ENCODE measurements around the gene SQOR.

- TF ChIP-seq, protein P1, sequence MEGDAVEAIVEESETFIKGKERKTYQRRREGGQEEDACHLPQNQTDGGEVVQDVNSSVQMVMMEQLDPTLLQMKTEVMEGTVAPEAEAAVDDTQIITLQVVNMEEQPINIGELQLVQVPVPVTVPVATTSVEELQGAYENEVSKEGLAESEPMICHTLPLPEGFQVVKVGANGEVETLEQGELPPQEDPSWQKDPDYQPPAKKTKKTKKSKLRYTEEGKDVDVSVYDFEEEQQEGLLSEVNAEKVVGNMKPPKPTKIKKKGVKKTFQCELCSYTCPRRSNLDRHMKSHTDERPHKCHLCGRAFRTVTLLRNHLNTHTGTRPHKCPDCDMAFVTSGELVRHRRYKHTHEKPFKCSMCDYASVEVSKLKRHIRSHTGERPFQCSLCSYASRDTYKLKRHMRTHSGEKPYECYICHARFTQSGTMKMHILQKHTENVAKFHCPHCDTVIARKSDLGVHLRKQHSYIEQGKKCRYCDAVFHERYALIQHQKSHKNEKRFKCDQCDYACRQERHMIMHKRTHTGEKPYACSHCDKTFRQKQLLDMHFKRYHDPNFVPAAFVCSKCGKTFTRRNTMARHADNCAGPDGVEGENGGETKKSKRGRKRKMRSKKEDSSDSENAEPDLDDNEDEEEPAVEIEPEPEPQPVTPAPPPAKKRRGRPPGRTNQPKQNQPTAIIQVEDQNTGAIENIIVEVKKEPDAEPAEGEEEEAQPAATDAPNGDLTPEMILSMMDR (IDR thresholded peaks at IDR 0.05) = no peak
- no peak for TF ChIP-seq POLR2A (IDR thresholded peaks at IDR 0.05)
Measured at GRCh38 chr15:45647828-45648227, 13.0 kb downstream of the SQOR start.

All from body of pancreas (tissue), 4 donors.